Neural cell (in vitro differentiated cells): ENCODE data around the gene AQP12A.

Experiments
- EP300 ChIP-seq: fragments of 450-650 bp; conservative IDR thresholded peaks from 2 replicates; pipeline ENCODE4 v1.6.1; 2014; ENCODE audit warnings: antibody characterized with exemption, mild to moderate bottlenecking, moderate library complexity; ENCODE audit not compliant: poor library complexity, severe bottlenecking
- EZH2 ChIP-seq: fragments of 200-600, 300-800 bp; shearing (Covaris generic), sonication (generic); IDR thresholded peaks from 2 replicates; pipeline ENCODE4 v1.6.1; 2014; ENCODE audit warnings: antibody characterized with exemption, low read length, borderline replicate concordance, mild to moderate bottlenecking; ENCODE audit not compliant: insufficient read depth, poor library complexity, severe bottlenecking
- SMC3 ChIP-seq: fragments of 450-650 bp; conservative IDR thresholded peaks from 2 replicates; pipeline ENCODE4 v1.6.1; 2014; ENCODE audit warnings: antibody characterized with exemption, mild to moderate bottlenecking, moderate library complexity; ENCODE audit not compliant: poor library complexity
- TF ChIP-seq, protein P1 (sequence below): fragments of 450-650 bp; IDR thresholded peaks from 2 replicates; pipeline ENCODE4 v1.5.1; 2014; ENCODE audit warnings: antibody characterized with exemption, mild to moderate bottlenecking, moderate library complexity; ENCODE audit not compliant: poor library complexity, severe bottlenecking

DNA sequence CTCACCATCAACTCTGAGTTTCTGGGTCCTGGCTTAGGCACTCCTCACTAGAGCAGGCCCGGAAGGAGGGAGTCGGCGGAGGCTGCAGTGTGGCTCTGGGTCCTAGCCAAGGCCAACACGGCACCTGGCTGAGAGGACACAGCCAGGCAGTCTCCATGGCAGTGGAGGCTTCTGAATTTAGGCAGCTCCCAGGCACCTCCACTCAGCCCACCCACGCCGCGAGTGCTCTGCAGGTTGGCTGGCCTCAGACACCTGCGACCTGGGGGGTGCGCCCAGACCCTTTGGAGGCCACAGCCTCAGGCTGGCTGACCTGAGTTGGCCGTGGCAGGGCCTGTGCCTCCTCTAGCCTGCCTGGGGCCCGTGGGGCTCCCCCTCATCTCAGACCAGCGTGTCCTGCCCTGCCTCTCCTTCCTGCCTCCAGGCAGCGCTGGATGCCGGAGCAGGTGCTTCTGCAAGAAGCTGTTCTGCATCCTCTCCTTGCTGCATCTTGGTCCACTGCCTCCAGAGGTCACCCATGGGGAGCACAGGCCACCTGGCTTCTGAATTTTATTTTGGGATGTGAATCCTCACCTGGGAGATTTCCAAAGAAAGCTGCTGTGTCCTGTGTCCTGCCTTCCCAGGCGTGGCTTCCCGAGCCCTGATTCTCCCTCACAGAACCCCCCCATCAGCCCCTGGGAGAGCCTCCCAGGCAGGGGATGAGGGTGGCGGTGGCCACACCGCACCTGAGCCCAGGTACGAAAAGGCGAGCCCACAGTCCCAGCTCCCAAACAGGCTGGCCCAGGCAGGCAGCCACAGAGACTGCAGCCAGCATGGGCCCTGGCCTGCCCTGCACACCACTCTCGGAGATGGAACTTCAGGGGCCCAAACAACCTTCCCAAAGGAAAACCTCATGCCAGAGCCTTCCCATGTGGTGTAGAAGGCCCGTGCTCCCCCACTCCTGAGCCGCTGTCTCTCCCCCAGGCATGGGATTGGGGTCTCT lies 23.4 kb downstream of the AQP12A start:
- TF ChIP-seq EP300 = no peak
- no peak for TF ChIP-seq SMC3
- TF ChIP-seq, protein P1, sequence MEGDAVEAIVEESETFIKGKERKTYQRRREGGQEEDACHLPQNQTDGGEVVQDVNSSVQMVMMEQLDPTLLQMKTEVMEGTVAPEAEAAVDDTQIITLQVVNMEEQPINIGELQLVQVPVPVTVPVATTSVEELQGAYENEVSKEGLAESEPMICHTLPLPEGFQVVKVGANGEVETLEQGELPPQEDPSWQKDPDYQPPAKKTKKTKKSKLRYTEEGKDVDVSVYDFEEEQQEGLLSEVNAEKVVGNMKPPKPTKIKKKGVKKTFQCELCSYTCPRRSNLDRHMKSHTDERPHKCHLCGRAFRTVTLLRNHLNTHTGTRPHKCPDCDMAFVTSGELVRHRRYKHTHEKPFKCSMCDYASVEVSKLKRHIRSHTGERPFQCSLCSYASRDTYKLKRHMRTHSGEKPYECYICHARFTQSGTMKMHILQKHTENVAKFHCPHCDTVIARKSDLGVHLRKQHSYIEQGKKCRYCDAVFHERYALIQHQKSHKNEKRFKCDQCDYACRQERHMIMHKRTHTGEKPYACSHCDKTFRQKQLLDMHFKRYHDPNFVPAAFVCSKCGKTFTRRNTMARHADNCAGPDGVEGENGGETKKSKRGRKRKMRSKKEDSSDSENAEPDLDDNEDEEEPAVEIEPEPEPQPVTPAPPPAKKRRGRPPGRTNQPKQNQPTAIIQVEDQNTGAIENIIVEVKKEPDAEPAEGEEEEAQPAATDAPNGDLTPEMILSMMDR = no peak
- no peak for TF ChIP-seq EZH2
